ENCODE results near the gene ICA1.

- TF ChIP-seq CTCF (IDR thresholded peaks at IDR 0.05; ENCODE audit: low read length) (no peak), EZH2phosphoT487 (IDR thresholded peaks at IDR 0.05; ENCODE audit: low read length) (no peak), EZH2 (optimal IDR thresholded peaks at IDR 0.05; ENCODE audit: low read depth, low read length) (no peak)
Observed at GRCh38 chr7:8112685-8113084, 149.3 kb downstream of the ICA1 start.
